Stimulated activated CD4-positive, alpha-beta T cell treated with anti-CD3 and anti-CD28 coated beads, Interleukin-1b, Interleukin-23, amount 100 ng/mL, for 1 hour (primary cell): ENCODE data around the gene IFT25.
"Not testable (repeated sequence)": the region's sequence is repeated elsewhere in the genome, so short reads cannot be mapped to it uniquely, and the experiment has no call there.

ENCODE experiments used
- DNase-seq, 2 donors: peaks; one replicate each; pipeline ENCODE4 v3.0.0-alpha.2; 2020; ENCODE audit warnings: low read depth in 2 of 2

The IFT25 gene

GRCh38 chr1:53889304-53890298 is 55.9 kb downstream of the IFT25 start, which contains the start of gene YIPF1:
Gene YIPF1, minus strand, starts transcription at chr1:53889797. Its CDS starts 860 bp downstream, at chr1:53888937.
- peak; percentile 48 to 69 for DNase-seq

DNA sequence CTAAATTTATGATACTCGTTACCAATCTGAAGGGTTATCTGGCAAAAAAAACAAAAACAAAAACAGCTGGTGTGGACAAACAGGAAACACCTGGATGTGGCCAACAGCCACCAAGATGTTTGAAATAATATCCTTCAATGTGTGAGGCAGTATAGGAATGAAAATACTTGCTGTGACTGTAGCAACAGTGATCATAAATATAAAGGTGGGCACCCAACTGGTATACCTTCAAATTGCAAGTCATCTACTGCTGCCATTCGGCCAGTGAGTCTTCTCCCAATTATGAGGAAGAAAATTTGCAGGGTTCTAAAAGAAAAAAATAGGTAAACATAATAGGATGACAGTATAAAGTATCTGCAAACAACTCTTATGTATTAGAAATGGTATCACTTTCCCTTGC is 56.8 kb downstream of the IFT25 start:
- no peak for DNase-seq

DNA sequence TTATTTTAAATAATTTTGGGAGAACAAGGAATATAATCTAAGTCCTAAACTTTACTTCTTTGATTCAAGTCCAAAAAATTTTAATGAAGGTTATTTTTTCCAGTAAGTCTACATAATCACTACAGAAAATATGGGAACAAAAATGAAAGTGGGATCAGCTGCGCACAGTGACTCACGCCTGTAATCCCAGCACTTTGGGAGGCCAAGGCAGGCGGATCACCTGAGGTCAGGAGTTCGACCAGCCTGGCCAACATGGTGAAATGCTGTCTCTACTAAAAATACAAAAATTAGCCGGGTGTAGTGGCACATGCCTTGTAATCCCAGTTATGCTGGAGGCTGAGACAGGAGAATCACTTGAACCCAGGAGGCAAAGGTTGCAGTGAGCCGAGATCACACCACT is 61.9 kb downstream of the IFT25 start:
- DNase-seq: not testable (repeated sequence)

- not testable (repeated sequence) for DNase-seq
These were observed 63.6 kb downstream of the IFT25 start for GRCh38 chr1:53881853-53882252.

DNA sequence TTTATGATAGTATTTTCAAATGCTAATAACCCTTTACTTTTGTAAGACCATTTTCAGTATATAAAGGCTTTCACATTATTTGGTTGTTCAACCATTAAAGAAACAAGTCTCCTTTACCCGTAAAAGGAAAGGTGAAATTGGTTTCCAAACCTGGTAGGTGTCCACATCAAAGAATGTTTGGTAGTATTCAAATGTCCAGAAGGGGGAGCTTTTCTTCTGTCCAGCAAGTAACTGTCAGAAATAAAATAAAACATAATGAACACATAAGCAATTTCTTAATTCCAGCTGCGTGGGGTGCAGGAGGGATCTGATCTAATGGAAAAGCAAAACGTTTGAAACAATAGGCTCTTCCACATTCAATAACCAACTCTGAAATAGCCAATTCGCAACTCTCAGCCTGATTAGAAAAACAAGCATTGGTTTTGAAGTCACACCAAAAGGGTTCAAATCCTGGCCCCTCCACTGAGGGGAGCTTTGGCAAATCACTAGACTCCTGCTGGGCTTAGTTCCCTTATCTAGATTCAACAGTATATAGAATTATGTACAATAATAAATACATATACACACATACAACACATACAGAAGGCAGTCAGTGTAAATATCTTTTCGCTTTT is 66.9 kb downstream of the IFT25 start:
- DNase-seq: no peak

DNA sequence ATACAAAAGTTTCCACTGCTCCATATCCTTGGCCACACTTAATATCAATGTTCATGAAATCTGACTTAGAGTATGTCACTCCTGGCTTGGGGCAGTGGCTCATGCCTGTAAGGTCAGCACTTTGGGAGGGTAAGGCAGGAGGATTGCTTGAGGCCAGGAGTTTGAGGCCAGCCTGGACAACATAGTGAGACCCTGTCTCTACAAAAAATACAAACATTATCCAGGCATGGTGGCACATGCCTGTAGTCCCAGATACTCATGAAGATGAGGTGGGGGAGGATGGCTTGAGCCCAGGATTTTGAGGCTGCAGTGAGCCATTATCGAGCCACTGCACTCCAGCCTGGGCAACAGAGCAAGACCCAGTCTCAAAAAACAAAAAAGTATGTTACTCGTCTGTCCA is 70.3 kb downstream of the IFT25 start:
- not testable (repeated sequence) for DNase-seq

DNA sequence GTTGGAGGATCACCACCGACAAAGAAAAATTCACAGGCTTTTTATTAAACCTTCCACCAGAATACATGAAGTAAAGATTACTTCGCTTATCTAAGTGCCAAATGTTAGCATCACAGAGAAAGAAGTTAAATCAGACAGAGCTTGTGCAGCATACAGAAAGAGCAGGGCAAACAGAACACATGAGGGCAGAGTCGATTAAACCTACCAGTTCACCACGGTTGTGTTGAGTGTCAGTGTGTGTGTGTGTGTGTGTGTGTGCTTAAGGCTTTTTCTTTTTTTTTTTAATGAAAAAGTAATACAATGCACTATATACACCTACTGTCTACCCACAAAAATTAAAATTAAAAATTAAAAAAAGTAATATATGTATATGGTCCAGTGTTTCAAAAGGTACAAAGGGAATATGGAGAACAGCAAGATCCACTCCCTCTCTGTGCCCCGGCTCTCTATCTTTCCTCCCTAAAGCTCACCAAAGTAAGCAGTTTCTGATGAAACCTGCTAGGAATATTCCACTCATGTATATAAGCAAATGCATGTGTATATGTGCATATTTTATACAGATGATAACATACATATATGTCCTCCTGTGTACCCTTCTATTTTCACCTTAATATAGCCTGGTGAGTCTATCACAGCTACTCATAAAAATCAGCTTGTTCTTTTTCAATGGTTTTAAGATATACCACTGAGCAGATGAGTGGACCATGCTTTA is 73.6 kb downstream of the IFT25 start:
- no peak for DNase-seq
